Measurements from ENCODE around the gene PARD3.

PARD3 gene

DNA sequence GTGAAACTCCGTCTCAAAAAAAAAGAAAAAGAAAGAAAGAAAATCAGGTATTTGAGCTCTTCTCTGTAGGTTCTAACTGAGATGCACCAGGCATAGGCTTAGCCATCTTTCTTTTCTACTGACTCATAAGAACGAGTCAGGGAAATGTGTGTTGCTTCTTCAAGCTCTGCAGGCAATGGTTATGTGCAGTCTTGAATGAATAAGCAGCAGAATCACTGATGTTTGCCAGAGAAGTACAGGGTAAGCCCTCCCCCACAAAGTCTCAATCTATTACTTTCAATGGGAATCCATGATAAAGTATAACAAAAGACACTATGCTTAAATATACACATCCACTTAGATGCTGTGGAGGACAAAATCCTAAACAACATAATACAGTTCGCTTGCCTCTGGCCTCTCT lies 239.2 kb downstream of the PARD3 start:
- Histone ChIP-seq H3K36me3 (ENCODE audit: control insufficient read depth, low read depth, low read length) (no peaks in the 10 kb centered on the region), H3K9ac (ENCODE audit: low read length) (no peak overlapping the region), H3K9me3 (ENCODE audit: control insufficient read depth, low read depth, low read length) (no peaks in the 10 kb centered on the region), H3K4me3 (ENCODE audit: low read length) (no peak overlapping the region), H3K27ac (ENCODE audit: low read length) (no peak overlapping the region), H3K27me3 (ENCODE audit: control insufficient read depth, insufficient read depth, low read length) (no peaks in the 10 kb centered on the region), H3K4me1 (ENCODE audit: control insufficient read depth, low read depth, low read length) (peaks cover 17% of the 10 kb centered on the region)

DNA sequence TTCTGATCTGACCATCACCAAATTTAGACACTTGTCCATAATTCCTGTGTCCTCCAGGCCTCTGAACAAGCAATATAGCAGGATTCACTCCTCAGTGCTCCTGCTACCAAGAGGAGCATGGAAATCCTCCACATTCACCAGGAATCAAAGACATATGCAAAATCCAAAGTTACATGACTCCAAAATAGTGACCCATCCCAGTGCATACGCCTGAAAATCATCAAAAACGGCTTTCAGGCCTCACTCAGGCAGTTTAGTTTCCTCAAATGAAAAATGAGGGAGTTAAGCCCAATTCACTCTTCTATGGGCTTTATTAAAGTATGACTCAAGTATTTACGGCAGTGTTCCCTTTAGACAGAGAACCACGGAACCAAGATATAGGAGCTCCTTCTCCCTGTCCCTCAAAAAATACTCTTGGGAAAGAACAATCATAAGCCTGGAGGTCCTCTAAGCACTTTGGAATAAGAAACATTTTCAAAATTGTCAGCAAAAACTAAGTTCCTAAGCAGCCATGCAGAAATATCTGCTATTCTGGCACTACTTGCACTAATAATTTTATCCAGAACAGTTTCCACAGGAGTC lies 240.7 kb downstream of the PARD3 start:
- H3K27me3 ChIP-seq (ENCODE audit: control insufficient read depth, insufficient read depth, low read length) = no peaks in the 10 kb centered on the region
- no peak overlapping the region for H3K9ac ChIP-seq (ENCODE audit: low read length)
- H3K9me3 ChIP-seq (ENCODE audit: control insufficient read depth, low read depth, low read length) = no peaks in the 10 kb centered on the region
- peaks cover 17% of the 10 kb centered on the region for H3K4me1 ChIP-seq (ENCODE audit: control insufficient read depth, low read depth, low read length)
- H3K4me3 ChIP-seq (ENCODE audit: low read length) = no peak overlapping the region
- no peaks in the 10 kb centered on the region for H3K36me3 ChIP-seq (ENCODE audit: control insufficient read depth, low read depth, low read length)
- no peak overlapping the region for H3K27ac ChIP-seq (ENCODE audit: low read length)

DNA sequence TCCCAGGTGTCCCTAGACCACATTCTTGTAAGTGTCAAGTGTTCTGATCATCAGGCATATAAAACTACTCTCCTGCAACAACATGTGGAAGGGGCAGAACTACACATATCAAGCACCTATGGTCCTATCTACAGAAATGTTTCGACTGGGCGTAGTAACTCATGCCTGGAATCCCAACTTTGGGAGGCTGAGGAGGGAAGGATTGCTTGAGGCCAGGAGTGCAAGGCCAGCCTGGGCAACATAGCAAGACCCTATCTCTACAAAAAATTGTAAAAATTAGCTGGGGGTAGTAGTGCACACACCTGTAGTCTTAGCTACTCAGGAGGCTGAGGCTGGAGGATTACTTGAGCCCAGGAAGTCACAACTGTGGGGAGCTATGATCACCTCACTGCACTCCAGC lies 244.2 kb downstream of the PARD3 start:
- H3K9me3 ChIP-seq (ENCODE audit: control insufficient read depth, low read depth, low read length) = no peaks in the 10 kb centered on the region
- no peak overlapping the region for H3K9ac ChIP-seq (ENCODE audit: low read length)
- no peak overlapping the region for H3K4me3 ChIP-seq (ENCODE audit: low read length)
- H3K27ac ChIP-seq (ENCODE audit: low read length) = no peak overlapping the region
- H3K4me1 ChIP-seq (ENCODE audit: control insufficient read depth, low read depth, low read length) = peaks cover 30% of the 10 kb centered on the region
- H3K36me3 ChIP-seq (ENCODE audit: control insufficient read depth, low read depth, low read length) = no peaks in the 10 kb centered on the region
- no peaks in the 10 kb centered on the region for H3K27me3 ChIP-seq (ENCODE audit: control insufficient read depth, insufficient read depth, low read length)

DNA sequence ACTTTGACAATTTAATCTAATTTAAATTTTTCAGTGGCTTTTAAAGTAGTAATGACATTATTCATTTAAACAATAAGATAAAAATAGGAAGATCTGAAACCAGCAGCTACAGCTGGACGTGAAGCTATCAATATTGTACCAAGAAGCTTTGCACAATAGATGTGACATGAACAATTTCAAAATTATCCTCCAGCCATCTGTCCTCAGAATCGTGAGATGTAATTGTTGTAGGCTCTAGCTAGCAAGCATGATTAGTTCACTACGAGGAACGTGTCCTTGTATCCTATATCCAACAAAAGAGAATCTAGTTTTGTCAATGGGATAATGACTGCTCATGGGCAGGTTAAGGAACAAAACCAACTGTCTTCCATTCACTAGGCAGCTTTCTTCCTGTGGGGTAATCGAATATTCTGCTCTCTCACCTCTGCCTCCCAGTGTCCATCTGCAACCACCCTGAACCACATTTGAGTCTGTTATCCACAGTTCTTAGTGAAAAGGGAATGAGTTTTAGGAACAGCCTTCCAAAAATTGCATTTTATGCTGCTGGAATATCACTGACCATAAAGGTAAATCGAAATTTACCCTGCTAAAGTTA lies 247.3 kb downstream of the PARD3 start:
- peaks cover 41% of the 10 kb centered on the region for H3K4me1 ChIP-seq (ENCODE audit: control insufficient read depth, low read depth, low read length)
- no peaks in the 10 kb centered on the region for H3K36me3 ChIP-seq (ENCODE audit: control insufficient read depth, low read depth, low read length)
- no peak overlapping the region for H3K9ac ChIP-seq (ENCODE audit: low read length)
- H3K27ac ChIP-seq (ENCODE audit: low read length) = no peak overlapping the region
- no peaks in the 10 kb centered on the region for H3K27me3 ChIP-seq (ENCODE audit: control insufficient read depth, insufficient read depth, low read length)
- H3K9me3 ChIP-seq (ENCODE audit: control insufficient read depth, low read depth, low read length) = no peaks in the 10 kb centered on the region
- no peak overlapping the region for H3K4me3 ChIP-seq (ENCODE audit: low read length)

DNA sequence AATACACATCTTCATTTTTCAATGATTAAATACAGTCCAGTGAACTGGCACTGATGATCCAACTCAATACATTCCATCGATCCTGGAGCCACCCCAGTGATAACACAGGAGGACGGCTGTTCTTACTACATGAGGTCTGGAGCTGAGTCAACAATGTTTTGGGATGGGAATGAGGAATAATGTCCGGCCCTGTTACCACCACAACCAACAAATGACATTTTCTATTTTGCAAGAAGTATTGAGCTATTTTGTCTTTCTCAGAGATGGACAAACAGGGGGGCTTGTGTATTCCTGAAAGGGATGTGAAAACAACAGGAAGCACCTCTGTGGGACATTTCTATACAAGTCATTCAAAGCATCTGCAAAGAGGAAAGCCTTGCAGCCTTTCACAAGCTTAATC lies 249.2 kb downstream of the PARD3 start:
- Histone ChIP-seq H3K27me3 (ENCODE audit: control insufficient read depth, insufficient read depth, low read length) (no peaks in the 10 kb centered on the region), H3K9me3 (ENCODE audit: control insufficient read depth, low read depth, low read length) (no peaks in the 10 kb centered on the region), H3K4me3 (ENCODE audit: low read length) (peak overlapping the region; percentile 31), H3K27ac (ENCODE audit: low read length) (peak overlapping the region; percentile 53), H3K9ac (ENCODE audit: low read length) (peak overlapping the region; percentile 15), H3K36me3 (ENCODE audit: control insufficient read depth, low read depth, low read length) (no peaks in the 10 kb centered on the region), H3K4me1 (ENCODE audit: control insufficient read depth, low read depth, low read length) (peaks cover 41% of the 10 kb centered on the region)

DNA sequence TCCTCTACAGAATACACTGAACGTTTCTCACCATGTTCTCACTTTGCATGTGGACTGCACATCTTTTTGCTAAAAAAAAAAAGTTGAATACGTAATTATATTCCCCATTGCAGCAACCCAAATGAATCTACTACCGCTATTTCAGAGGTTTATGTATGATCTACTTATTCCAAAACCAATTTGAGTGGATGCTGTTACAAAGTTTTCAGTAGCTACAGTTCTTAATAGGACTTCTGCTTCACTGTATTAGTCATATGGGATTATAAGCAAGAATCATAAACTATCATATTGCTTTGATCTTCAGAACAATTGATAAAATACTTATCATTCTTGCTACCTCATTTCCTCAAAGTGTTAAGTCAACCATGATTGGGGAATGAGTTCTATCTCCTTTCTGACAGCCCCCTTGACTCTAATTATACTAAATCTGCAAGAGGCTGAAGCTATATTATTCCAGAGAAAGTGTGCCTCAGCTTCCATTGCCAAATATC lies 257.0 kb downstream of the PARD3 start:
- no peak overlapping the region for H3K27ac ChIP-seq (ENCODE audit: low read length)
- no peaks in the 10 kb centered on the region for H3K36me3 ChIP-seq (ENCODE audit: control insufficient read depth, low read depth, low read length)
- no peaks in the 10 kb centered on the region for H3K4me1 ChIP-seq (ENCODE audit: control insufficient read depth, low read depth, low read length)
- no peaks in the 10 kb centered on the region for H3K27me3 ChIP-seq (ENCODE audit: control insufficient read depth, insufficient read depth, low read length)
- no peak overlapping the region for H3K4me3 ChIP-seq (ENCODE audit: low read length)
- no peak overlapping the region for H3K9ac ChIP-seq (ENCODE audit: low read length)
- H3K9me3 ChIP-seq (ENCODE audit: control insufficient read depth, low read depth, low read length) = no peaks in the 10 kb centered on the region

DNA sequence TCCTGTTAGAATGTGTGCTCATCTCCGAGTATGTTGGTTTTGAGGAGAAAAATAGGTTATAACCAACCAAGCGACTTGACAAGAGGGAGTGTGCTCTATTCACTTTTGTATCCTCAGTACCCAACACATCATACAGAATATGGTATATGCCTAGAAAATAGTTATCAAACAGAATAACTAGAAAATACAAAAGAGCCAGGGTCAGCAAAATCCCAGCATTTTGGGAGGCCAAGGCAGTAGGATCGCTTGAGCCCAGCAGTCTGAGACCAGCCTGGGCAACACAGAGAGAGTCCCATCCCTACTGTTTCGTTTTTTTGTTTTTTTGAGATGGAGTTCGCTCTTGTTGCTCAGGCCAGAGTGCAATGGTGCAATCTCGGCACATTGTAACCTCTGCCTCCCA lies 257.9 kb downstream of the PARD3 start:
- Histone ChIP-seq H3K36me3 (ENCODE audit: control insufficient read depth, low read depth, low read length) (no peaks in the 10 kb centered on the region), H3K27me3 (ENCODE audit: control insufficient read depth, insufficient read depth, low read length) (no peaks in the 10 kb centered on the region), H3K9ac (ENCODE audit: low read length) (no peak overlapping the region), H3K27ac (ENCODE audit: low read length) (no peak overlapping the region), H3K4me1 (ENCODE audit: control insufficient read depth, low read depth, low read length) (no peaks in the 10 kb centered on the region), H3K4me3 (ENCODE audit: low read length) (no peak overlapping the region), H3K9me3 (ENCODE audit: control insufficient read depth, low read depth, low read length) (no peaks in the 10 kb centered on the region)

DNA sequence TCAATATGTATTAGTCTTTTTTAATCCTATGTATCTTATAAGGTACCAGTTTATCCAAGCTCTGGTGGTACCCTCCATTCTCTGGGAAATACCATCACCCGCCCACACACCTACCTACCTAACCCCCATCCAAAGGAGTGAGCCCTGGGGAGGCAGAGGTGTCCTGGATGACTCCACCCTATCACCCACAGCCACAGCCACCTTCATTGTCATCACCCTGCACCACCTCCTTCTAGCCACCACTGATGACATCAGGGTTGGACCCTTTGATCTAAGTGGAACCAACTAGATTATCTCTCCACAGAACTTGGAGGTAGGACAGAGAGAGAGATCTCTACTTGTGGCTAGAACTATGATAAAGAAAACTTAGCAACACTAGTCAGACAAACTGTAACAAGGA lies 259.4 kb downstream of the PARD3 start:
- H3K9me3 ChIP-seq (ENCODE audit: control insufficient read depth, low read depth, low read length) = no peaks in the 10 kb centered on the region
- H3K9ac ChIP-seq (ENCODE audit: low read length) = no peak overlapping the region
- no peaks in the 10 kb centered on the region for H3K4me1 ChIP-seq (ENCODE audit: control insufficient read depth, low read depth, low read length)
- H3K27ac ChIP-seq (ENCODE audit: low read length) = no peak overlapping the region
- H3K36me3 ChIP-seq (ENCODE audit: control insufficient read depth, low read depth, low read length) = no peaks in the 10 kb centered on the region
- H3K27me3 ChIP-seq (ENCODE audit: control insufficient read depth, insufficient read depth, low read length) = no peaks in the 10 kb centered on the region
- no peak overlapping the region for H3K4me3 ChIP-seq (ENCODE audit: low read length)

DNA sequence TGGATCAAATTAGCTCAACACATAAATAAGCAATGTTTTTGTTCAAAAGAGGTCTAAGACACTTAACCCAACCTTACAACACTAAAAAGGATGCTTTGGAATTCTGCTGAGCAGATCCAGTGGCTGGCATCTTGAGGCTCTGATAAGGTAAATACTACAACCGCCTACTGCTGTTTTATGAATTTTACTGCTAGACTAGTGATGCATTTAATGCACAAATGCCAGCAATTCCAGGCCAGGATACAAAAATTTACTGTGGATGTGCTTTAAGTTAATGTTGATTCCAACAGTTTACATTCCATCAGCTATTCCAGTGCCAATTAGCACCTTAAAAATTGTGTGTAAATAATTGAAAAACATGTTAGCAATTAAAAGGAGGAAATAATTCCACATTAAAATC lies 261.3 kb downstream of the PARD3 start:
- Histone ChIP-seq H3K9me3 (ENCODE audit: control insufficient read depth, low read depth, low read length) (no peaks in the 10 kb centered on the region), H3K9ac (ENCODE audit: low read length) (no peak overlapping the region), H3K36me3 (ENCODE audit: control insufficient read depth, low read depth, low read length) (no peaks in the 10 kb centered on the region), H3K4me1 (ENCODE audit: control insufficient read depth, low read depth, low read length) (peaks cover 4% of the 10 kb centered on the region), H3K4me3 (ENCODE audit: low read length) (no peak overlapping the region), H3K27me3 (ENCODE audit: control insufficient read depth, insufficient read depth, low read length) (no peaks in the 10 kb centered on the region), H3K27ac (ENCODE audit: low read length) (no peak overlapping the region)

DNA sequence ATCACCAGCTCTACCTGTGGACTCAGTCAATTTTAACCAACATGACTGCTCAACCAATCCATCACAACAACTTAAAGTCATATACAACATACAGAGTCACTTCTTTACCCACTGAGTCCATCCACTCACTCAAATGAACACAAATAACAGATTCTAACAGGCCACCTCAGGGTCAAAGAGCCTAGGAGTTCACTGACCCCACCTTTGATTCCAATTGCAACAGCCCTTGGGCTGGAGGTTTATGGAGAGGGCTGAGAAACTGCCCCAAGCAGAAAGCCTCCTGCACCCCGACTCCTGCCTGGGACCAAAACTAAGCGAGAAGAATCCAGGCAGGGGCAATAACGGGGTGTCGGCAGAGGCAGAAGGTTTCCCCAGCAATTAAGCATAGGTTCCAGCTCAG lies 263.8 kb downstream of the PARD3 start:
- no peak overlapping the region for H3K4me3 ChIP-seq (ENCODE audit: low read length)
- H3K36me3 ChIP-seq (ENCODE audit: control insufficient read depth, low read depth, low read length) = no peaks in the 10 kb centered on the region
- H3K9me3 ChIP-seq (ENCODE audit: control insufficient read depth, low read depth, low read length) = no peaks in the 10 kb centered on the region
- H3K27ac ChIP-seq (ENCODE audit: low read length) = no peak overlapping the region
- peaks cover 6% of the 10 kb centered on the region for H3K4me1 ChIP-seq (ENCODE audit: control insufficient read depth, low read depth, low read length)
- no peak overlapping the region for H3K9ac ChIP-seq (ENCODE audit: low read length)
- no peaks in the 10 kb centered on the region for H3K27me3 ChIP-seq (ENCODE audit: control insufficient read depth, insufficient read depth, low read length)

DNA sequence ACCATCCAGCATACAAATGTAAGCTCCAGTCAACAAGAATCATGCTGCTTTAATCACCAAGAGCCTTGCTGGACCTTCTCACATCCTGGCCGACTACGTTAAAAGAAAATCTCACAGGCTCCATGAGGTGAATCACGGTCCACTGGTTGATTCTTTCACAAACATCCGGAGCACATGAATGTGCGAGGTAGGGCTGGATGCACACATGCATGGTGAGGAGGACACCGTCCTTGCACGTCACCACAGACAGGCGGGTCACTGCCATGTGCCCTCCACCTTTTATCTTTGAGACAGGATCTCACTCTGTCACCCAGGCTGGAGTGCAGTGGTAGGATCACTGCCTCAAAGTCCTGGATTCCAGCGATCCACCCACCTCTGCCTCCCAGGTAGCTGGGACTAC lies 265.1 kb downstream of the PARD3 start:
- Histone ChIP-seq H3K9ac (ENCODE audit: low read length) (no peak overlapping the region), H3K4me3 (ENCODE audit: low read length) (no peak overlapping the region), H3K36me3 (ENCODE audit: control insufficient read depth, low read depth, low read length) (no peaks in the 10 kb centered on the region)

DNA sequence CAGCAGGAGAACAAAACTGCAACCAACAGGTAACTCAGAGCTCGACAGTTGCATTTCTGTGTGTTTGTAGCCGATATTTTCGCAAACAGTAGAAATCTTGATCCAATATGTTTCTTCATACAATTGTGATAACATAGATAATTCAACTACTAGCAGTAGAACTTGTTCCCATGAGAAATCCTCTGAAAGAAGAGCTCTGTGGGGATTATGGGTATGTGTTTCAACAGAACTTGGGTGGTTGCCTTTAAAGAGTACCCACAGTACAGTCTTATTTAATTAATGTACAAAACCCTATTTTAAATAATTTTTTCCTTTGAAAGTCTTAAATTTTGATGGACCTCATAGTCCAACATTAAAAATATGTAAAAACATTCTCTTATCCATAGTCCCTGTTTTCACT lies 266.1 kb downstream of the PARD3 start:
- Histone ChIP-seq H3K4me3 (ENCODE audit: low read length) (no peak overlapping the region), H3K36me3 (ENCODE audit: control insufficient read depth, low read depth, low read length) (no peaks in the 10 kb centered on the region), H3K4me1 (ENCODE audit: control insufficient read depth, low read depth, low read length) (peaks cover 6% of the 10 kb centered on the region), H3K27me3 (ENCODE audit: control insufficient read depth, insufficient read depth, low read length) (no peaks in the 10 kb centered on the region), H3K9me3 (ENCODE audit: control insufficient read depth, low read depth, low read length) (no peaks in the 10 kb centered on the region), H3K27ac (ENCODE audit: low read length) (no peak overlapping the region), H3K9ac (ENCODE audit: low read length) (no peak overlapping the region)

More for the DNA sequence above, 265.1 kb downstream of the PARD3 start:
- Histone ChIP-seq H3K27ac (ENCODE audit: low read length) (no peak overlapping the region), H3K4me1 (ENCODE audit: control insufficient read depth, low read depth, low read length) (peaks cover 6% of the 10 kb centered on the region), H3K27me3 (ENCODE audit: control insufficient read depth, insufficient read depth, low read length) (no peaks in the 10 kb centered on the region), H3K9me3 (ENCODE audit: control insufficient read depth, low read depth, low read length) (no peaks in the 10 kb centered on the region)

Measured in iPS-18a (cell line).